Measurements from ENCODE around the gene SPEF2. TPM values are rescaled to one million over a fixed set of nuclear protein-coding genes. Genes with fewer than 3 reads are reported as not detected.

Gene SPEF2
- total RNA-seq, 1 donor from 2014 or later, result 0.96 TPM

- Mint-ChIP-seq H3K27ac (ENCODE audit: unreplicated experiment) (no peak overlapping the region), H3K36me3 (ENCODE audit: unreplicated experiment) (no peaks in the 10 kb centered on the region), H3K4me1 (ENCODE audit: low read depth, unreplicated experiment) (peaks cover 13% of the 10 kb centered on the region), H3K9me3 (ENCODE audit: unreplicated experiment) (peaks cover 5% of the 10 kb centered on the region), H3K27me3 (ENCODE audit: unreplicated experiment) (peaks cover 6% of the 10 kb centered on the region), H3K4me3 (ENCODE audit: unreplicated experiment) (no peak overlapping the region)
- no peak for DNase-seq
- no peak for TF ChIP-seq CTCF (IDR thresholded peaks at IDR 0.05; ENCODE audit: partially characterized antibody, unreplicated experiment)
Measured at GRCh38 chr5:35799181-35799580, 181.5 kb downstream of the SPEF2 start.

- no peak overlapping the region for H3K4me3 Mint-ChIP-seq (ENCODE audit: unreplicated experiment)
- no peak for DNase-seq
- peaks cover 13% of the 10 kb centered on the region for H3K4me1 Mint-ChIP-seq (ENCODE audit: low read depth, unreplicated experiment)
Measured at GRCh38 chr5:35799753-35800152, 182.1 kb downstream of the SPEF2 start.

GRCh38 chr5:35803191-35803651 is 185.6 kb downstream of the SPEF2 start:
- no peak for TF ChIP-seq CTCF (IDR thresholded peaks at IDR 0.05; ENCODE audit: partially characterized antibody, unreplicated experiment)
- Mint-ChIP-seq H3K4me3 (ENCODE audit: unreplicated experiment) (no peak overlapping the region), H3K27ac (ENCODE audit: unreplicated experiment) (peak overlapping the region; percentile 55), H3K27me3 (ENCODE audit: unreplicated experiment) (peaks cover 1% of the 10 kb centered on the region), H3K36me3 (ENCODE audit: unreplicated experiment) (no peaks in the 10 kb centered on the region), H3K4me1 (ENCODE audit: low read depth, unreplicated experiment) (peaks cover 13% of the 10 kb centered on the region), H3K9me3 (ENCODE audit: unreplicated experiment) (peaks cover 5% of the 10 kb centered on the region)
- peak; percentile 72 for DNase-seq

More at GRCh38 chr5:35799753-35800152, 182.1 kb downstream of the SPEF2 start:
- Mint-ChIP-seq H3K27ac (ENCODE audit: unreplicated experiment) (no peak overlapping the region), H3K27me3 (ENCODE audit: unreplicated experiment) (peaks cover 6% of the 10 kb centered on the region), H3K36me3 (ENCODE audit: unreplicated experiment) (no peaks in the 10 kb centered on the region), H3K9me3 (ENCODE audit: unreplicated experiment) (peaks cover 5% of the 10 kb centered on the region)
- no peak for TF ChIP-seq CTCF (IDR thresholded peaks at IDR 0.05; ENCODE audit: partially characterized antibody, unreplicated experiment)

- DNase-seq, result no peak
- Mint-ChIP-seq H3K27ac (ENCODE audit: unreplicated experiment) (no peak overlapping the region), H3K27me3 (ENCODE audit: unreplicated experiment) (peaks cover 1% of the 10 kb centered on the region), H3K4me3 (ENCODE audit: unreplicated experiment) (no peak overlapping the region), H3K36me3 (ENCODE audit: unreplicated experiment) (no peaks in the 10 kb centered on the region), H3K4me1 (ENCODE audit: low read depth, unreplicated experiment) (peaks cover 13% of the 10 kb centered on the region), H3K9me3 (ENCODE audit: unreplicated experiment) (peaks cover 5% of the 10 kb centered on the region)
- TF ChIP-seq CTCF (IDR thresholded peaks at IDR 0.05; ENCODE audit: partially characterized antibody, unreplicated experiment), result no peak
Measured at GRCh38 chr5:35804201-35804653, 186.6 kb downstream of the SPEF2 start.

- no peak for TF ChIP-seq CTCF (IDR thresholded peaks at IDR 0.05; ENCODE audit: partially characterized antibody, unreplicated experiment)
- H3K36me3 Mint-ChIP-seq (ENCODE audit: unreplicated experiment), result no peaks in the 10 kb centered on the region
- H3K9me3 Mint-ChIP-seq (ENCODE audit: unreplicated experiment), result peaks cover 5% of the 10 kb centered on the region
- H3K27ac Mint-ChIP-seq (ENCODE audit: unreplicated experiment), result no peak overlapping the region
- no peak for DNase-seq
- no peak overlapping the region for H3K4me3 Mint-ChIP-seq (ENCODE audit: unreplicated experiment)
- H3K27me3 Mint-ChIP-seq (ENCODE audit: unreplicated experiment), result peaks cover 1% of the 10 kb centered on the region
- peaks cover 13% of the 10 kb centered on the region for H3K4me1 Mint-ChIP-seq (ENCODE audit: low read depth, unreplicated experiment)
Measured at GRCh38 chr5:35804841-35805240, 187.2 kb downstream of the SPEF2 start.

Measured in glutamatergic neuron (in vitro differentiated cells).